ENCODE results near the gene UNC13D. TPM values are rescaled to one million over a fixed set of nuclear protein-coding genes. Genes with fewer than 3 reads are reported as not detected.
"Not testable (repeated sequence)": the region's sequence is repeated elsewhere in the genome, so short reads cannot be mapped to it uniquely, and the experiment has no call there.

The UNC13D gene
- total RNA-seq: 10.8 TPM

GRCh38 chr17:75843577-75844529 is at the start of gene UNC13D:
TSS of gene UNC13D (minus strand) at chr17:75844404. CDS start at chr17:75844337, 67 bp downstream.
- DNase-seq (ENCODE audit: low spot score): no peak

GRCh38 chr17:75893305-75894048 is 49.3 kb upstream of the UNC13D start:
- no peak for ATAC-seq
- DNase-seq (ENCODE audit: low spot score): no peak

More at GRCh38 chr17:75843577-75844529, at the start of gene UNC13D:
- peak; percentile 24 for ATAC-seq

- ATAC-seq (peak; percentile 17), DNase-seq (ENCODE audit: low spot score) (no peak)
Observed at GRCh38 chr17:75892556-75893224, 48.5 kb upstream of the UNC13D start.

- DNase-seq (ENCODE audit: low spot score): peak; percentile 71
- ATAC-seq: peak; percentile 51
Observed at GRCh38 chr17:75891605-75892555, 47.7 kb upstream of the UNC13D start.

- peak; percentile 65 for DNase-seq (ENCODE audit: low spot score)
Observed at GRCh38 chr17:75891022-75891604, 46.9 kb upstream of the UNC13D start.

GRCh38 chr17:75889454-75889853 is 45.2 kb upstream of the UNC13D start:
- no peak for DNase-seq (ENCODE audit: low spot score)

More at GRCh38 chr17:75891022-75891604, 46.9 kb upstream of the UNC13D start:
- ATAC-seq: peak; percentile 52

GRCh38 chr17:75888484-75888883 is 44.3 kb upstream of the UNC13D start:
- DNase-seq (ENCODE audit: low spot score) (no peak), ATAC-seq (no peak)

More at GRCh38 chr17:75889454-75889853, 45.2 kb upstream of the UNC13D start:
- no peak for ATAC-seq

GRCh38 chr17:75885860-75886259 is 41.7 kb upstream of the UNC13D start:
- not testable (repeated sequence) for ATAC-seq; DNase-seq (ENCODE audit: low spot score)

- DNase-seq (ENCODE audit: low spot score) (no peak), ATAC-seq (no peak)
Observed at GRCh38 chr17:75885431-75885830, 41.2 kb upstream of the UNC13D start.

GRCh38 chr17:75881678-75882454 is 37.7 kb upstream of the UNC13D start:
- no peak for DNase-seq (ENCODE audit: low spot score)
- ATAC-seq: no peak

GRCh38 chr17:75880266-75880665 is 36.1 kb upstream of the UNC13D start:
- ATAC-seq: no peak
- no peak for DNase-seq (ENCODE audit: low spot score)

GRCh38 chr17:75878174-75878998 is 34.2 kb upstream of the UNC13D start, which contains the start of gene TRIM47:
TSS of gene TRIM47 (minus strand) at chr17:75878581. CDS start at chr17:75878548, 33 bp downstream.
- DNase-seq (ENCODE audit: low spot score) (peak; percentile 83), ATAC-seq (peak; percentile 68)

- peak; percentile 83 for DNase-seq (ENCODE audit: low spot score)
- peak; percentile 65 for ATAC-seq
Observed at GRCh38 chr17:75877752-75878173, 33.6 kb upstream of the UNC13D start.

- peak; percentile 87 for DNase-seq (ENCODE audit: low spot score)
- peak; percentile 61 for ATAC-seq
Observed at GRCh38 chr17:75876938-75877751, 32.9 kb upstream of the UNC13D start.

- DNase-seq (ENCODE audit: low spot score) (peak; percentile 88), ATAC-seq (peak; percentile 63)
Observed at GRCh38 chr17:75876190-75876937, 32.2 kb upstream of the UNC13D start.

GRCh38 chr17:75875940-75876189 is 31.7 kb upstream of the UNC13D start:
- ATAC-seq (peak; percentile 38), DNase-seq (ENCODE audit: low spot score) (no peak)
